IMR-90 (cell line): ENCODE measurements around the gene RP2. TPM values are rescaled to one million over a fixed set of nuclear protein-coding genes. Genes with fewer than 3 reads are reported as not detected.
A peak's percentile ranks its signal among the peaks of the same experiment; 100 is the strongest.

Source experiments
- ATAC-seq: fragments of 200-7000 bp; cut with Tn5 transposase; 2 replicates; pipeline ENCODE4 v1.9.1; 2020; ENCODE audit warnings: low read depth, mild to moderate bottlenecking, moderate library complexity
- BruUV-seq: library from RNA; stranded (reverse); fragments of 400-500 nt; replicated peaks from 2 replicates; lab custom pipeline; 2021; lab: Mats Ljungman, UMichigan
- CTCF ChIA-PET: fragments of 300-600 bp; formaldehyde crosslinking; extraction: SDS; loops from one replicate; lab custom pipeline; 2021; ENCODE audit warnings: antibody characterized with exemption; lab: Yijun Ruan, JAX
- POLR2A ChIA-PET: fragments of 300-600 bp; sonication (Branson Sonifier 250); formaldehyde crosslinking; loops from one replicate; lab custom pipeline; 2022; ENCODE audit warnings: antibody characterized with exemption; ENCODE audit not compliant: unreplicated experiment; lab: Charles Lee
- DNase-seq: peaks from one replicate; pipeline ENCODE4 v3.0.0; 2013
- H2AFZ ChIP-seq: replicated peaks from 2 replicates; pipeline ENCODE3; 2013; ENCODE audit warnings: low read length, mild to moderate bottlenecking; ENCODE audit not compliant: poor library complexity
- H2AK5ac ChIP-seq: 2 replicates; pipeline ENCODE4 v1.6.1; 2013; ENCODE audit warnings: low read depth, low read length, inconsistent platforms
- H2AK9ac ChIP-seq: replicated peaks from 2 replicates; pipeline ENCODE3; 2013; ENCODE audit warnings: mild to moderate bottlenecking, low read depth, low read length, moderate library complexity; ENCODE audit not compliant: poor library complexity
- H2BK120ac ChIP-seq: 2 replicates; pipeline ENCODE4 v1.6.1; 2013; ENCODE audit warnings: low read depth, low read length, inconsistent platforms
- H2BK15ac ChIP-seq: 3 replicates; pipeline ENCODE4 v1.6.1; 2013; ENCODE audit warnings: low read depth, low read length, inconsistent platforms
- H2BK20ac ChIP-seq: 2 replicates; pipeline ENCODE4 v1.6.1; 2013; ENCODE audit warnings: low read depth, mild to moderate bottlenecking, inconsistent platforms, low read length, moderate library complexity
- H2BK5ac ChIP-seq: 2 replicates; pipeline ENCODE4 v1.6.1; 2013; ENCODE audit warnings: mild to moderate bottlenecking, low read depth, low read length, inconsistent platforms; ENCODE audit not compliant: poor library complexity, severe bottlenecking
- H3K14ac ChIP-seq: replicated peaks from 2 replicates; pipeline ENCODE4 v1.6.1; 2013; ENCODE audit warnings: low read depth, low read length, inconsistent platforms
- H3K18ac ChIP-seq: 2 replicates; pipeline ENCODE4 v1.6.1; 2013; ENCODE audit warnings: low read depth, low read length, control low read depth
- H3K23ac ChIP-seq: 2 replicates; pipeline ENCODE4 v1.6.1; 2013; ENCODE audit warnings: low read depth, low read length, inconsistent platforms
- H3K27ac ChIP-seq: 2 replicates; pipeline ENCODE4 v1.5.1; 2013; ENCODE audit warnings: mild to moderate bottlenecking, control low read depth, low read length; ENCODE audit not compliant: insufficient read depth
- H3K27me3 ChIP-seq: 2 replicates; pipeline ENCODE4 v1.6.1; 2013; ENCODE audit warnings: low read length; ENCODE audit not compliant: control insufficient read depth, insufficient read depth
- H3K36me3 ChIP-seq: 2 replicates; pipeline ENCODE4 v1.6.1; 2013; ENCODE audit warnings: low read length, mixed read lengths; ENCODE audit not compliant: control insufficient read depth, insufficient read depth
- H3K4ac ChIP-seq: 2 replicates; pipeline ENCODE4 v1.6.1; 2013; ENCODE audit warnings: low read depth, low read length, inconsistent platforms
- H3K4me1 ChIP-seq: 2 replicates; pipeline ENCODE4 v1.6.1; 2013; ENCODE audit warnings: low read length, mixed read lengths; ENCODE audit not compliant: control insufficient read depth, insufficient read depth
- H3K4me2 ChIP-seq: 2 replicates; pipeline ENCODE4 v1.6.1; 2013; ENCODE audit warnings: low read depth, mild to moderate bottlenecking, control low read depth, low read length, moderate library complexity
- H3K4me3 ChIP-seq: 2 replicates; pipeline ENCODE4 v1.5.1; 2013; ENCODE audit warnings: low read depth, mild to moderate bottlenecking, control low read depth, low read length, moderate library complexity; ENCODE audit not compliant: insufficient read depth
- H3K56ac ChIP-seq: 2 replicates; pipeline ENCODE4 v1.6.1; 2013; ENCODE audit warnings: low read length, inconsistent platforms; ENCODE audit not compliant: insufficient read depth; ENCODE audit errors: extremely low read depth
- H3K79me1 ChIP-seq, 2 experiments: 2 replicates each; pipeline ENCODE4 v1.6.1; 2013; ENCODE audit warnings: low read length in 2 of 2, inconsistent platforms in 1 of 2, low read depth in 1 of 2
- H3K9ac ChIP-seq: 2 replicates; pipeline ENCODE4 v1.6.1; 2013; ENCODE audit warnings: low read depth, low read length, control low read depth
- H3K9me1 ChIP-seq: 2 replicates; pipeline ENCODE4 v1.6.1; 2013; ENCODE audit warnings: low read length, inconsistent platforms; ENCODE audit not compliant: insufficient read depth
- H3K9me3 ChIP-seq: 2 replicates; pipeline ENCODE4 v1.6.1; 2013; ENCODE audit warnings: low read length; ENCODE audit not compliant: control insufficient read depth, insufficient read depth
- H4K20me1 ChIP-seq: 2 replicates; pipeline ENCODE4 v1.6.1; 2013; ENCODE audit warnings: low read length, inconsistent platforms; ENCODE audit not compliant: insufficient read depth
- H4K5ac ChIP-seq: 2 replicates; pipeline ENCODE4 v1.6.1; 2013; ENCODE audit warnings: mild to moderate bottlenecking, low read depth, low read length, control low read depth
- H4K8ac ChIP-seq, 2 experiments: 2 replicates each; pipeline ENCODE4 v1.6.1; 2013; ENCODE audit warnings: low read depth in 2 of 2, low read length in 2 of 2, control low read depth in 1 of 2, inconsistent platforms in 1 of 2
- H4K91ac ChIP-seq: 2 replicates; pipeline ENCODE4 v1.6.1; 2013; ENCODE audit warnings: low read depth, low read length, inconsistent platforms; ENCODE audit not compliant: insufficient read depth
- MAFK ChIP-seq: IDR thresholded peaks from 2 replicates; pipeline ENCODE4 v1.6.1; 2012; ENCODE audit warnings: low read depth, low read length, improper control_type of control experiment
- MAZ ChIP-seq: IDR thresholded peaks from 2 replicates; pipeline ENCODE4 v1.6.1; 2012; ENCODE audit warnings: low read depth, mild to moderate bottlenecking, low read length, improper control_type of control experiment, moderate library complexity, borderline replicate concordance
- RAD21 ChIP-seq: IDR thresholded peaks from 2 replicates; pipeline ENCODE4 v1.6.1; 2012; ENCODE audit warnings: low read length, improper control_type of control experiment
- WGBS, 2 experiments: methylation state at CpG; one replicate each; pipeline versions ENCODE4 v1.1.5 to v1.1.7; 2013; ENCODE audit warnings: missing lambda C conversion rate in 2 of 2; ENCODE audit not compliant: insufficient read length in 1 of 2; ENCODE audit errors: extremely low coverage in 2 of 2; 5-methylcytosine and 5-hydroxymethylcytosine counted together
- dilution Hi-C: fragments of 300-500 bp; cut with HindIII; formaldehyde crosslinking; loops from one replicate; pipeline ENCODE4 v1.14.3; 2018; ENCODE audit warnings: low sequenced_read_pairs; ENCODE audit not compliant: unreplicated experiment
- in situ Hi-C: fragments of 300-500 bp; cut with MboI; formaldehyde crosslinking; loops from 3 replicates; pipeline ENCODE4 v1.14.3; 2019; ENCODE audit warnings: low sequenced_read_pairs, inconsistent platforms, mixed read lengths
- intact Hi-C: fragments of 100-400 bp; cut with micrococcal nuclease; formaldehyde crosslinking; loops from 2 replicates; pipeline ENCODE4 v1.10.0; 2022
- polyA plus RNA-seq, 3 experiments: library from polyadenylated mRNA; depleted of rRNA; stranded (reverse); fragments of >200 nt; gene quantifications; 2 replicates each; pipeline ENCODE4 v1.2.3, GENCODE V29; 2012; ENCODE audit warnings: low replicate concordance in 1 of 3
- total RNA-seq: library from RNA; depleted of rRNA; stranded (reverse); fragments of >200 nt; gene quantifications from 2 replicates; pipeline ENCODE4 v1.2.3, GENCODE V29; 2012

RP2 gene
- total and polyA plus RNA-seq, 2 of the 4 experiments (the other 2 are of a cell fraction): 6.8 to 17.0 TPM

DNA sequence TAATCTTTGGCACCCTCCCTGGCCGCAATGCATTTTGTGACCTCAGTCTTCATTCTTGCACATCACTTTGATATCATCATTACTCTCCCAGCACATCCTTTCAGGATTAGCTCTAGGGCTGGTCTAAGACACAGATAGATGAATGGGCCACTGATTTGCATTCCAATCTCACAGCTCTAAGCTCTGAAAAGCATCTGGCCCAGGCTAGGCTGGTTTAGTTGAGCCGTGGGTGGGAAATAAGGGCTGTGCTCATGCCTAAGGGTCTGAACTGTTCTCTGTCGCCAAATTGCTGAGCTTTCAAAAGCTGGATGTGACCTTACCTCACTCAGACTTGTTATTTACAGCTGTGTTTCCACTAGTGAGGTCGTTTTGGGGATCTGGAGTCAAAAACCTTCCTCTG, 47.9 kb upstream of the RP2 start:
- peak overlapping the region; percentile 76; the same call in 1 of the 2 replicates for H2BK20ac ChIP-seq
- peak overlapping the region; percentile 76; the same call in 1 of the 2 replicates for H3K23ac ChIP-seq
- no peak overlapping the region for H3K9ac ChIP-seq
- H2BK120ac ChIP-seq: peak overlapping the region; percentile 81; the same call in 1 of the 2 replicates
- WGBS, 2 experiments: no CpG with 5 or more reads among the region's 4 CpGs
- H3K9me1 ChIP-seq: peaks cover 3% of the 10 kb centered on the region; the same call in 1 of the 2 replicates
- dilution Hi-C loops (no loop called here), in situ Hi-C loops (no loop called here), intact Hi-C loops (no loop called here)
- CTCF ChIA-PET: interaction anchor here (0.6 kb wide), 1 partner anchor 472 kb away, joined by 4 read pairs; no protein-coding TSS in a partner anchor
- H3K27ac ChIP-seq: no peak overlapping the region
- peak overlapping the region; percentile 20; the same call in 1 of the 2 replicates for H3K18ac ChIP-seq
- no peaks in the 10 kb centered on the region; the same call in 1 of the 2 replicates for H4K20me1 ChIP-seq
- no peaks in the 10 kb centered on the region for H3K9me3 ChIP-seq
- no peak overlapping the region for H3K56ac ChIP-seq
- H3K27me3 ChIP-seq: no peaks in the 10 kb centered on the region
- H3K14ac ChIP-seq: peak overlapping the region; percentile 74; the same call in 1 of the 2 replicates
- peaks cover 8% of the 10 kb centered on the region for H3K4me1 ChIP-seq
- H2AFZ ChIP-seq: peak overlapping the region; percentile 67
- H3K4ac ChIP-seq: peak overlapping the region; percentile 70
- TF ChIP-seq MAZ: no peak
- TF ChIP-seq MAFK: peak; percentile 68
- TF ChIP-seq RAD21: no peak
- peak overlapping the region; percentile 27; the same call in 1 of the 2 replicates for H4K5ac ChIP-seq
- no peak overlapping the region for H2AK9ac ChIP-seq
- peak overlapping the region; percentile 84 for H2BK5ac ChIP-seq
- H2BK15ac ChIP-seq: no peak overlapping the region
- no peaks in the 10 kb centered on the region for H3K79me1 ChIP-seq
- no TSS peak for BruUV-seq
- H4K91ac ChIP-seq: no peak overlapping the region
- H3K4me3 ChIP-seq: no peak overlapping the region
- H3K4me2 ChIP-seq: no peak overlapping the region
- peak; percentile 78 for ATAC-seq
- H3K36me3 ChIP-seq: no peaks in the 10 kb centered on the region
- peak overlapping the region in 1 of 2 experiments; percentile 66; a peak in 1 of 4 replicates for H4K8ac ChIP-seq
- POLR2A ChIA-PET: interaction anchor here (0.8 kb wide), 1 partner anchor 18 kb away, joined by 3 read pairs; no protein-coding TSS in a partner anchor
- peak; percentile 65 for DNase-seq
- peak overlapping the region; percentile 29; the same call in 1 of the 2 replicates for H2AK5ac ChIP-seq
